Stimulated activated CD4-positive, alpha-beta T cell treated with anti-CD3 and anti-CD28 coated beads, TNF-alpha, amount 100 ng/mL, for 48 hours (primary cell): ENCODE data around the gene LINS1.
"Not testable (repeated sequence)": the region's sequence is repeated elsewhere in the genome, so short reads cannot be mapped to it uniquely, and the experiment has no call there.

ENCODE experiments used
- DNase-seq, 3 donors: peaks; one replicate each; pipeline ENCODE4 v3.0.0-alpha.2; 2020; ENCODE audit warnings: low read depth in 3 of 3

LINS1 gene

GRCh38 chr15:100602823-100603393 lies 924 bp upstream of the LINS1 start:
- peak in 1 of 3 donors; percentile 29 for DNase-seq

- DNase-seq: no peak
Observed at GRCh38 chr15:100601617-100602063, 344 bp downstream of the LINS1 start.

GRCh38 chr15:100601163-100601562 lies 821 bp downstream of the LINS1 start:
- DNase-seq: no peak

- DNase-seq: no peak
Observed at GRCh38 chr15:100598655-100599054, 3.3 kb downstream of the LINS1 start.

- DNase-seq: no peak
Observed at GRCh38 chr15:100597862-100598261, 4.1 kb downstream of the LINS1 start.

- DNase-seq: peak; percentile 87 to 91 (median 91)
Observed at GRCh38 chr15:100596792-100597191, 5.2 kb downstream of the LINS1 start.

- no peak for DNase-seq
Observed at GRCh38 chr15:100595964-100596363, 6.0 kb downstream of the LINS1 start.

GRCh38 chr15:100593431-100593830 lies 8.6 kb downstream of the LINS1 start:
- no peak for DNase-seq

- DNase-seq: no peak
Observed at GRCh38 chr15:100592898-100593297, 9.1 kb downstream of the LINS1 start.

- DNase-seq: no peak
Observed at GRCh38 chr15:100591835-100592234, 10.1 kb downstream of the LINS1 start.

- DNase-seq: not testable (repeated sequence)
Observed at GRCh38 chr15:100591163-100591562, 10.8 kb downstream of the LINS1 start.

- no peak for DNase-seq
Observed at GRCh38 chr15:100588638-100589242, 13.2 kb downstream of the LINS1 start.

GRCh38 chr15:100580414-100580813 lies 21.6 kb downstream of the LINS1 start:
- DNase-seq: no peak

- DNase-seq: no peak
Observed at GRCh38 chr15:100573526-100573925, 28.5 kb downstream of the LINS1 start.

- no peak for DNase-seq
Observed at GRCh38 chr15:100572362-100572983, 29.5 kb downstream of the LINS1 start.

- no peak for DNase-seq
Observed at GRCh38 chr15:100571592-100572167, 30.3 kb downstream of the LINS1 start.

GRCh38 chr15:100570735-100571313 lies 31.2 kb downstream of the LINS1 start:
- DNase-seq: no peak

GRCh38 chr15:100570275-100570674 lies 31.7 kb downstream of the LINS1 start:
- no peak for DNase-seq

GRCh38 chr15:100569391-100569790 lies 32.6 kb downstream of the LINS1 start:
- no peak for DNase-seq

GRCh38 chr15:100566850-100567628 lies 34.9 kb downstream of the LINS1 start:
- no peak for DNase-seq

GRCh38 chr15:100565591-100565990 lies 36.4 kb downstream of the LINS1 start:
- no peak for DNase-seq

GRCh38 chr15:100560323-100560722 lies 41.7 kb downstream of the LINS1 start:
- DNase-seq: no peak
